HG03378 (cell line): Measurements from ENCODE around the gene EMX2.
"Not testable (repeated sequence)": the region's sequence is repeated elsewhere in the genome, so short reads cannot be mapped to it uniquely, and the experiment has no call there.

Experiments
- ATAC-seq: cut with Tn5 transposase; IDR thresholded peaks from one replicate; pipeline ENCODE4 v1.9.1; 2021; ENCODE audit warnings: mild to moderate bottlenecking, moderate library complexity; ENCODE audit not compliant: unreplicated experiment

EMX2 gene

DNA sequence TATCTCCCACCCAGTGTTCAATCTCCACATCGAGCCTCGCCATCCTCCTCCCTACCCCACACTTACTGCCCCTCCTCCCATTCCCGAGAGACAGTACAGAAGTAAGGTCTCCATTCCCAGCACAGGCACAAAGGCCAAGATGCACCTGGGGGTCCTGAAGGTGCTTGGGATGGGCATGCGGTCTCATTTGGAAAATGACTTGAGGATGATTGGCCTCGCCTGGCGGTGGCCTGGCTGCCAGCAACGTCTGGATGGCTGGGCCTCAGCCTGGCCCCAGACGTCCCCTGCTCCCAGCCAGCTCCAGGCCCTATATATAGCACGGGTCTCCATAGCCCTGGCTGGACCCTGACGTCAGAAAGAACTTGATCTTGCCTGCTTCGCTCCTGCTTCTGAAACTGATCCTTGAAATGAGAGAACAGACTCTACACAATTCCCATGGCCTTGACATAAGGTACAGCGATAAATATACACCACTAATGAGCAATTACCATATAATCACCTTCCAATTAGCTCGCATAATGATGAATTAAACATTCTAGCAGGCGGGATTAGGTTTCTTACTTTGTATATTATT is 11.8 kb downstream of the EMX2 start:
- no peak for ATAC-seq

DNA sequence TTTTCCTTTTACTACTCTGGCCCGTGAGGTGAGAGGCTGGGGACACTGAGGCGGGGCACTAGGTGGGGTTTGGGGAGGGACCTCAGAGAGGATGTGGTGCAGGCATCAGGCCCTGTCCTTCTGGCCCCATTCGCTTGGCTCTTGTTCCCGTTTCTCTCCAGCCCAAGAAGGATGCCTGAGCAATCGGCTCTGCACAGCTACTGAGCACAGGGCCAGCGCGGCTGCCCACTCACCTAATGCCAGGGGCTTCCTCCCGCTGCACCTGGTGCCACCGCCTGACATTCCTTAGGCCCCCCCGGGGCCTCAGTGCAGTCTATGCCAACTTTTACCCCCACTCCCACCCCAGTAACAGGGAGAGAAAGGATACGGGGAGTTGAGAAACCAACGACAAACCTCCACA is 12.5 kb downstream of the EMX2 start:
- ATAC-seq: no peak

DNA sequence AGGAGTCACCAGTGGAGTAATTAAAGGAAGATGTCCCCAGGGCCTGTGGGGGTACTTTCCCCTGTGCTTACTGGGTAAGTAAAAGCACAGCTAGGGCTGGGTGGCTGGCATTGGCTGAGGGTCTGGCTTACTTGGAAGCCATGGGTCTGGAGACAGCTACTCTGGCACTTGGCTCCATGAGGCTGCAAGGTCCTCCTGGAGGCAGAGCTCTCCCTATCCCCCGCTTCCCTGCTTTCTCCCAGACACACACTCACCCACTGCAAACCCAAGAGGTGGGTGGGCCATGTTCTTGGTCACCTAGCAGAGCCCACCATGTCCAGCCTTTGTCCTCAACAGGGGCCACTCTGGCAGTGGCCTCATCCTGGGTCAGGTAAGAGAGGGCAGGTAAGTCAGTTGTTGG is 13.3 kb downstream of the EMX2 start:
- ATAC-seq: no peak

DNA sequence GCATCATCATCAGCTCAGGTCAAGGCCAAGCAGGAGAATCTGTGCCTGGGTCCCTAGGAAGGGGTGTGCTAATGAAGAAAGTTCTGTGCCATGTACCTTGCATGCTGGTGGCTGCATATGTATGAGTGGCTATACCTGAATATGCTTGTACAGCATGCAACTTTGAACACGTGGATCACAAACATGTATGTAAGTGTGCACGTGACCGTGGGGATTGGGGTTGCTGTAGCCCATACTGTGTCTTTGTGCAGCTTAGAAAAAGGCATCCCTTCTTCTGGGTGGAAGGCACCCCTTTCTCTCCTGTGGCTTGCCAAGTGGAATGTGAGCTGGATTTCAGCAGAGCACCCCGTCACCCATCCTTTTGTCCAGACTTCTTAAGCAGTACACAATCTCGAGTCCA is 13.8 kb downstream of the EMX2 start:
- ATAC-seq: no peak

DNA sequence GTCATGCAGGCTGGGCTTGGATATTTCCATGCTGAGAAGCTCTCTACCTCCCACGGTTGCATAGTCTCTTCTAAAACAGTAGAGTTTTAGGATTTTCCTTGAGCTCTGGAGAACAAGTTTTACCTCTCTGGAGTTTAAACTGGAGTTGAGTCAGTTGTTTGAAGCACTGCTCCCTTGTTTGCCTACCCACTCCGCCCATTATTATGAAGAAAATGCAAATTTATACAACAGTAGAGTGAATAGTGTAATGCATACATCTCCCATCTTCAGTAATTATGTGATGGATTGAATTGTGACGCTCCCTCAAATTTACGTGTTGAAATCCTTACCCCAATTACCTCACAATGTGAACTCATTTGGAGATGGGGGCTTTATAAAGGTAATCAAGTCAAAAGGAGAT is 17.2 kb downstream of the EMX2 start:
- no peak for ATAC-seq

DNA sequence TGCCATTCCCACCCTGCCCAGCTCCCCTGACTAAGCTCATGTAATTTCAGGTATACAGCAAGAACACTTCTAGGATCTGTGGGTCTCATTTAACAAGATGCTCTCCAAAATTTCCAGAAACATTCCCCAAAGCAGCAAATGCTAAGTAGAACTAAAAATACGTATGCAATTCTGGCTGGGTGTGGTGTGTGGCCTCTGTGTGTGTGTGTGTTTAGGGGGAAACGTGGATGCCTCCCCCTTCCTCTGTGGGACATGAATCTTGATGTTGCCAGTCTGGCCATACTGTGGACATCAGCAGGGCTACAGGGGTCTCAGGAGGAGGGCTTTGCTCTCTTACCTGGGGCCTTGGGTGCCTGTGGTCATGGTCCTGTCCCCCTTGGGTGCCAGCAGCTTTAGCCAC is 18.4 kb downstream of the EMX2 start:
- ATAC-seq: no peak

DNA sequence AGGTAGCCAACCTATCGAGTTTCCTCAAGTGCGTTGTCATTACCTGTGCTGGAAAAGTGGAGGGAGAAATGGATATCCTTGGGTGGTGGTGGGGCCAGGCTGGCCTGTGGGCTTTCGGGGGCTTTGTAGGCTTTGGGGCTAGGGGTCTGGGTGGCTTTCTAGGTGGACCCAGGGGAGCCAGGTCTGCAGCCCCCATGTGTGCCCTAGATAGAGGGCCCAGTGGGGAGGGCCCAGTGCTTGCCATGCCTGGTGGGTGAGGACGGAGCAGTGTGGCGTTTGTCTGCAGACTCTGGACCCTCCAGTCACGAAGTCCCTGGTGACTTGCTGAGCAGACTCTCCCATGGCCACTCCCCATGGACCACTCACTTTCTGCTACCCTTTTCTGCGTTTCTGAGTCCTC is 19.7 kb downstream of the EMX2 start:
- ATAC-seq: no peak

DNA sequence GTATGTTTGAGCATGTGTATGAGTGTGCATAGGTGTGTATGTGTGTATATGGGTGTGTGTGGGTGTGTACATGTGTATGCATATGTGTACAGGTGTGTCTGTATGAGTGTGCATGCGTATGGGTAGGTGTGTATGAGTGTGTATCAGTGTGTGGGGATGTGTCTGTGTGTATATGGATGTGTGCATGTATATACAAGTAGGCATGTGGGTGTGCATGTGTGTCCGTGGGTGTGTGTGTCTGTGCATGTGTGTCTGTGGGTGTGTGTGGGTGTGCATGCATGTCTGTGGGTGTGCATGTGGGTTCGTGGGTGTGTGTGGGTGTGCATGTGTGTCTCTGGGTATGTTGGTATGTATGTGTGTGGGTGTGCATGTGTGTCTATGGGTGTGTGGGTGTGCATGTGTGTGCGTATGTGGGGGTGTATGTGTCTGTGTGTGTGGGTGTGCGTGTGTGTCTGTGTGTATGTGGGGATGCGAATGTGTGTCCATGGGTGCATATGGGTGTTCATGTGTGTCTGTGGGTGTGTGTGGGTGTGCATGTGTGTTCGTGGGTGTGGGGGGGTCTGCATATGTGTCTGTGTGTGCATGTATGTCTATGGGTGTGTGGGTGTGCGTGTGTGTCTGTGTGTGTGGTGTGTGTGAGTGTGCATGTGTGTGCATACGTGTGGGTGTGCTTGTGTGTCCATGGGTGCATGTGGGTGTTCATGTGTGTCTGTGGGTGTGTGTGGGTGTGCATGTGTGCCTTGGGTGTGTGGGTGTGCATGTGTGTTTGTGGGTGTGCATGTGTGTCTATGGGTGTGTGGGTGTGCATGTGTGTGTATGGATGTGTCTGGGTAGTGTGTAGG is 20.6 kb downstream of the EMX2 start:
- no peak for ATAC-seq

DNA sequence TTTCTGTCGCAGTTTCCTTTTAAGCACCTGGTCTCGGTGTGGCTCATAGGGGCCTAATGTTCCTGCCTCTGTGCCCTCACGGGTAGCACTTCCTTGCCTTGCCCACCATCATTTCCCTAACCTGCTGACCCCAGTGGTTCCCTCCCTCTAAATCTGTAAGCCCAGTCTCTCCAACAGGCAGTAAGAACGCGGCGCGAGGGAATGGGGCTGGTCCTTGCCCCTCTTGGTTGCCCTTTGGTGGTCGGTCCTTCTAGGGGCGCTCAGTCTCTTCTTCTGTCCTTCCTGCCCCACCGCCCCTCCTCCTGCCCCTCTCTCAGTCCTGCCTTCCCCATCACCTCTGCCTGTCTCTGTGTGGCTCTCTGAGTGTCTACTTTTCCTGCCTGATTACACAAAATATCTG is 21.2 kb downstream of the EMX2 start:
- ATAC-seq: no peak

DNA sequence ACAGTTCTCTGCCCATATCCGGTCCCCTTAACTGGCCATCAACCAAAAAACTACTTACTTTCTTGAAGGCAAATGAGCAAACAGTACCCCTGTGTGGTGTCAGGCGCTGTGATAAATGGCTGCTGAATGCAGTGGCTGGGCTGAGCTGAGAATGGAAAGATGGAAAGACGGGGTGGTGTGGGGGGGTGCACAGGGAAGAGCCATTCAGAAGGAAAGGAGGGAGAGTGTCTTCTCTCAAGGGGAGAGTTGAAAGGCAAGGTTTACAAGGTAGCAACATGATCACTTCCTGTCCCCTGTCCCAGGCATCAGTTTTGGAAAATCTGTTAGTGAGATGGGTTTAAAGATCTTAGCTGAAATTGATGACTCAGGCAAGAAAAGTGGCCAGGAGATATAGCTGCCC is 22.5 kb downstream of the EMX2 start:
- no peak for ATAC-seq

DNA sequence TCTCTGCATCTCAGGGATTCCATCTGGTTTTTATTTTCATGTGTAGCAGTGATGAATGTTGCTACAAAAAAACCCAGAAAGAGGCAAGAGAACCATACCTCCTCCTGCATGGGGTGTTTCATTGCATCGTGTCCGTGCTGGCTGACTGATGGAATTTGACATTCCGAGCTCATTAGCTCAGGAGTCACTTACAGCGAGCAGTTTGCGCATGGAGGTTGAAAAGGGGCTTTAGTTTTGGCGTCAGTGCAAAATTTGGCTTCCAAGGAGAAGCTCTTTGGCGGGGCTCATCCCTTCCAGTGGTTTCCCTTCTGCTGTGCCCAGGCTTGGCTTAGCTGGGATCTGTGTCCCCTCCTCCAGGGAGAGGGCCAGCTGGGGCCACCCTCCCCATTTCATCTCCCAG is 25.8 kb downstream of the EMX2 start:
- ATAC-seq: no peak

DNA sequence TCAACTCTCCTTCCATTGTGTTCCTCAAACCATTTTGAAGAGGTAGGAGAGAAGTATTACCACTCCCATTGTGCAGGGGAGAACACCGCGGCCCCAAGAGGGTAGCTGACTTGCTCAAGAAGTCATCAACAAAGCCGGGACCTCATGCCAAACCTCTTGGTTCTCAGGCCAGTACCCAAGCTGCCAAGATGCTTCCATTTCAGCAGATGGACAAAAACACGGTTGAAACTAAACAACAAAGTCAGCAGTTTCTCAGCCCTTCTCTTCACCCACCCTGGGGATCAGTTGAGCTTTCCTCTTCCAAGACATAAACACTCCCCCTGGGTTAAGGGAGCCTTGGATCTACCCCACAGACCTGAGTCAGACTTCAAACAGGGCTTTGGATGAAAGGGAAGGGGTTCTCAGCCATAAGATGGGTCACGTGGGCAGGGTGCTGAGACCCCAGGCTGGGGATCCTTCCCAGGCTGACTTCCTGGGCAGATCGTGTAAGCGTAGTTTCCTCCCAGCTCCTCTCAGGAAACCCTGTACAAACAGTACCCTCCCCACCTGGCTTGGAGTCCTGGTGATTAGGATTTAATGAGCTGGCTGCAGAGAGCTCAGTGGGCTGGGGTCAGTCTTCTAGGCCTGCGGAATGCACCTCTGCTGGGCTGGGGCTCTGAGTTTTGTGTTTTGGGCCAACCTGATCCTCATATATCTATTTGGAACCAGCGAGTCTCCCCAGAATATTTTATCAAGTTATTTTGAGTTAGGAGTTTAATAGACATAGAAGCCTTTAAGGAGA is 27.3 kb downstream of the EMX2 start:
- ATAC-seq: no peak

DNA sequence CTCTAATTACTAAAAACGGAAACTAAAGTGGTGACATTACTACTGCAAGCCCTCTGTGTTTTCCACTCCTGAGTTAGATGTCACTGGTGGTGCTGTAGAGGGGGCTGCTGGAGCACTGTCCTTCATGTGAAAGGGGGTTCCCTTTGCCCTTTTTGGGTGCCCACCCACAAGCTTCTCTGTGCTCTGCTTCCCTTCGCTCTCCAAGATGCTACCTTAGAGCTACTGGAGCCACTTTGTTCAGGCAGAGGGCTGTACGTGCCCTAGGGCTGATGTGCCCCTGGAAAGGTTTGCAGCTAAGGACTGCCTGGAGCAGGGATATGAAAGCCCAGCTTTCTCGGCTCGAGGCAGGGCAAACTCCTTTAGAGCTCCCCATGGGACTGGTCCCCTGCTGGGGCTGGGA is 28.3 kb downstream of the EMX2 start:
- ATAC-seq: no peak

DNA sequence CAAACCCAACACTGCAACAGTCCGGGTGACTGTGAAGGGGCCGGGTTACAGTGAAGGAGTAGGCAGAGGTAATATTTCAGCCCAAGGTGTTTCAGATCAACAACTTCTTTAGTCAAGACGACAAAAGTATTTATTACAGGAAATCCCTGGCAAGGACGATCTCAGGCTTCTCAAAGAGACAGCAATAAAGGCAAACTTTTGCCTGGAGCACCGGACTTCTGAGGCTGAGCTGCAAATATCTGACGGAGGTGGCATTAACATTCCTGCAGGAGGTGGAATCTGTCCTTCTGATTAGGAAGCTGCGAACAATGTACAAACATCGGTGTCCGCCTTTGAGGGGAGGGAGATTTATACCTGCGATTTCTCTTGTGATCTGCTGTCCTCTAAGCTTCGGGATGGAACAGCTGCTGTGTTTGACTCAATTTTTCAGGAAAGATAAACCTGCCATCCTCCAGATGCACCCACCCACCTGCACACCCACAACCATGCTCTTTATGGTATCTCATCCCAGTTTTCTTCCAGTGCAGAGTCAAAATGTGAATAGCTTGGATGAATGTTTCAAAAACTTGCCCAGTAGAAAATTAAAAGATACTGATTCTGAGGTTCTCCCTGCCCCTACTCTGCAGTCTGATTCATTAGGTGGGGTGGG is 32.1 kb downstream of the EMX2 start:
- ATAC-seq: no peak

DNA sequence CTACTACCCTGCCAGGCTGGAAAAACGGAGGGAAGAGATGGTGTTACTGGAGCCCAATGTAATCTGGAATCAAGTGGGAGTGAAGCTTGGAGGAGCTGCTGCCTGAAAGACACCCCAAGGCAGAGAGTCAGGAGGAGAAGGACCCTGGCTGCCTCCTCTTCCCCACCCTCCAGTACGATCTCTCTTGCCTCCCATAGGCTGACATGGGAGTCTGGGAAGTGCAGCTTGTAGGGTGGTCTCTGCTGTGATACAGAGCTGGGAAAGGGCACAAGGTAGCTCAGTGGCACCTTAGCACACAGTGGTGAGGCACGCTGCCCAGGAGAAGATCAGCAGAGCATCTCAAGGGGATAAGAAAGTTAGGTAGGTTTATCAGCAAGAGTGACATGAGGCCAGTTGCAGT is 35.9 kb downstream of the EMX2 start:
- no peak for ATAC-seq

DNA sequence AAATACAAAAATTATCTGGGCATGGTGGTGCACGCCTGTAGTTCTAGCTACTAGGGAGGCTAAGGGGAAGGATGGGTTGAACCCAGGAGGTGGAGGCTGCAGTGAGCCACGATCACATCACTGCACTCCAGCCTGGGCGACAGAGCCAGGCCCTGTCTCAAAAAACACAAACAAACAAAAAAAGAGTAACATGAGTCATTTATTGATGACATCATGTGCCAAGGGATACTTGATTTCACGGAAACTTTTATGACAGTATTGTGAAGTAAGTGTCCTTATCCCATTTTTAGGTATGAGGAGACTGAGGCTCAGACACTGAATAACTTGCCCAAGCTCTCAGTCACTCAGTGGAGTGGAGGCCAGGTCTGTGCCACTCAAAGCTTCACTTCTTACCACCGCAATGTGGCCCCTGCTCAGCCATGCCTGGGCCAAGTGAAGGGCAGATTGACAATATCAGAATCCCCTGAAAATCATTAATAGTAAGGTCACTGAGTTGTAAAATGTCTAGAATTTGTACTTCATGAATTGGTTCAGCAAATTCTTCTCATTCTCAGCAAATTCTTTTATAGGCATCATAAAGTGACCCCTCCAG is 36.5 kb downstream of the EMX2 start:
- no peak for ATAC-seq

DNA sequence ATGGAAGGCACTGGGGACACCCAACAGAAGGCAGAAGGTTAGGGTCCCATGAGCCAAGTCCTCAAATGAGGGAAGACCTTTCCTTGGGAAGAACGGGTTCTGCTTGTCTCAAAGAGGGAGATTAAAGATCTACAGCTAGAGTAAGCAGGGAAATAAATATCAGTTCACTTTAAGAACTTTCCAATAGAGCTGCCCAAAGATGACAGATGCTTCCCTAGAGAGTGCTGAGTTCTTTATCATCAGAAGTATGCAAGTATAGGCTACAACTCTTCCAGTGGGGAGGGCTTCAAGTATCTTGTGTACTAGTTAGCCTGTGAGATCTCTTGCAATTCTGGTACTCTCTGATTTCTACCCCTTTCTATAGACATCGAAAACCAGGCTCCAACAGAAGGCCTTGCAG is 39.4 kb downstream of the EMX2 start:
- ATAC-seq: no peak

DNA sequence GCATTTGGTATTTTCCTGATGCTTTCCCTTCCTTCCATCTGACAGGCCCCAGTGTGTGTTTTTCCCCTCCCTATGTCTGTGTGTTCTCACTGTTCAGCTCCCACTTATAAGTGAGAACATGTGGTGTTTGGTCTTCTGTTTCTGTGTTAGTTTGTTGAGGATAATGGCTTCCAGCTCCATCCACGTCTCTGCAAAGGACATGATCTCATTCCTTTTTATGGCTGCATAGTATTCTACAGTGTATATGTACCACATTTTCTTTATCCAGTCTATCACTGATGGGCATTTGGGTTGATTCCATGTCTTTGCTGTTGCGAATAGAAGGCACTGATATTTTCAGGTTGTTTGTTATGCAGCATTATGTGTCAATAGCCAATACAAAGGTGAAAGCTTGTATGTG is 42.3 kb downstream of the EMX2 start:
- not testable (repeated sequence) for ATAC-seq

DNA sequence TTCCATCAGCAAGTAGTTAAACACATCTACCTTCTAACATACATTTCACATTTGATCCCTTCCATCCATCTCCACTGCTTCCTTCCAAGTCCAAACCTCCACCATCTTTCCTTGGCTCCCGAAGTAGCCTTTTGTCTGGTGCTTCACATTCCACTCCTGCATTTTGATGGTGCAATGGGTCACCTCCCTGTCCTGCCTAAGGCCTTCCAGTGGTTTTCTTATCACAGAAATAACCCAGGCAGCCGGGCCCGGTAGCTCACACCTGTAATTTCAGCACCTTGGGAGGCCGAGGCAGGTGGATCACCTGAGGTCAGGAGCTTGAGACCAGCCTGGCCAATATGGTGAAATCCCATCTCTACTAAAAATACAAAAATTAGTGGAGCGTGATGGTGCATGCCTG is 44.5 kb downstream of the EMX2 start:
- no peak for ATAC-seq

DNA sequence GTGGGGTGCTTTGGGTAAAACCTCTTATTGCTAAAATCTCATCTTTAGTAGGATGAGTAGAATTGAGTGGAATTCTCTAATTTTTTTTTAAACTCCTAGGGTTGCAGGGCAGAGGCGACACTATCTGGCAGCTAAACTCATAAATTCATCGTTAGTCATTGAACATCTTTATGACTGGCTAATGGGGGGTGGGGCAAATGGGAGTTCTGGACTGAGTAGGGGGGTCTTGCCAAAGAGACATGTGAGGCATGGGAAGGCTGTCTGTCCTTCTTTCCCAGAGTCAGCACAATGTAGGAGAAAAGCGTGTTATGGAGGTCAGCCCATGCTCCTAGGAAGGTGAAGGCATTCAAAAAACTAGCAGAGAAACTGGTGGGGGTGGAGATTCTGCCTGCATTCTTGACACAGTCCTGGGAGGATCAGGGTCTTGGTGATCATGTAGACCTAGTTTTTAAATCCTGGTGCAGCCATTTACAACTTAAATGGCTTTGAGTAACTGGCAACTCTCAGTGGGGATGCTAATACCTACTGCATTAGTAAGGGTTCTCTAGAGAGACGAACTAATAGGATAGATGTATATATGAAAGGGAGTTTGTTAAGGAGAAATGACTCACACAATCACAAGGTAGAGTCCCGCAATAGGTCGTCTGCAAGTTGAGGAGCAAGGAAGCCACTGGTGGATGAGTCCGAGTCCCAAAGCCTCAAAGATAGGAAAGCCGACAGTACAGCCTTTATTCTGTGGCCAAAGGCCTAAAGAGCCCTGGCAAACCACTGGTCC is 47.7 kb downstream of the EMX2 start:
- no peak for ATAC-seq
